Measurements from ENCODE around the gene YY2.
"Not testable (repeated sequence)": the region's sequence is repeated elsewhere in the genome, so short reads cannot be mapped to it uniquely, and the experiment has no call there.

Gene YY2

GRCh38 chrX:21855937-21856415 is at the start of gene YY2:
YY2 (plus strand) TSS chrX:21855987; CDS start chrX:21856485, 498 bp downstream.
- FAIRE-seq: no peak

GRCh38 chrX:21806691-21807090 is 49.1 kb upstream of the YY2 start:
- no peak for FAIRE-seq

- no peak for FAIRE-seq
Measured at GRCh38 chrX:21811832-21812231, 44.0 kb upstream of the YY2 start.

GRCh38 chrX:21812628-21813027 is 43.2 kb upstream of the YY2 start:
- FAIRE-seq: no peak

- FAIRE-seq: no peak
Measured at GRCh38 chrX:21813612-21814368, 42.0 kb upstream of the YY2 start.

GRCh38 chrX:21816136-21816535 is 39.7 kb upstream of the YY2 start:
- no peak for FAIRE-seq

- not testable (repeated sequence) for FAIRE-seq
Measured at GRCh38 chrX:21820170-21820569, 35.6 kb upstream of the YY2 start.

- no peak for FAIRE-seq
Measured at GRCh38 chrX:21821875-21822274, 33.9 kb upstream of the YY2 start.

- FAIRE-seq: no peak
Measured at GRCh38 chrX:21831496-21831895, 24.3 kb upstream of the YY2 start.

- FAIRE-seq: peak; percentile 11
Measured at GRCh38 chrX:21837056-21837455, 18.7 kb upstream of the YY2 start.

- FAIRE-seq: peak; percentile 50
Measured at GRCh38 chrX:21838937-21839333, 16.9 kb upstream of the YY2 start.

GRCh38 chrX:21839334-21840192 is 16.2 kb upstream of the YY2 start, which contains the start of gene MBTPS2:
MBTPS2 (plus strand) TSS chrX:21839617; CDS start chrX:21839735, 118 bp downstream.
- no peak for FAIRE-seq

GRCh38 chrX:21840193-21840545 is 15.6 kb upstream of the YY2 start:
- no peak for FAIRE-seq

- FAIRE-seq: no peak
Measured at GRCh38 chrX:21843179-21843578, 12.6 kb upstream of the YY2 start.

- no peak for FAIRE-seq
Measured at GRCh38 chrX:21845096-21845495, 10.7 kb upstream of the YY2 start.

GRCh38 chrX:21847342-21847741 is 8.4 kb upstream of the YY2 start:
- FAIRE-seq: no peak

- FAIRE-seq: no peak
Measured at GRCh38 chrX:21853578-21853977, 2.2 kb upstream of the YY2 start.

- FAIRE-seq: no peak
Measured at GRCh38 chrX:21856504-21856903, 717 bp downstream of the YY2 start.

- no peak for FAIRE-seq
Measured at GRCh38 chrX:21863241-21863640, 7.5 kb downstream of the YY2 start.

GRCh38 chrX:21865436-21865835 is 9.6 kb downstream of the YY2 start:
- FAIRE-seq: peak; percentile 65

GRCh38 chrX:21870494-21870893 is 14.7 kb downstream of the YY2 start:
- FAIRE-seq: no peak

GRCh38 chrX:21873063-21873775 is 17.4 kb downstream of the YY2 start:
- FAIRE-seq: peak; percentile 47

- not testable (repeated sequence) for FAIRE-seq
Measured at GRCh38 chrX:21874182-21874581, 18.4 kb downstream of the YY2 start.

Measured in TTC549 (cell line).